Measurements from ENCODE around the gene ALOXE3. TPM values are rescaled to one million over a fixed set of nuclear protein-coding genes. Genes with fewer than 3 reads are reported as not detected.

Gene ALOXE3
- total and polyA plus RNA-seq, 4 donors = not detected

DNA sequence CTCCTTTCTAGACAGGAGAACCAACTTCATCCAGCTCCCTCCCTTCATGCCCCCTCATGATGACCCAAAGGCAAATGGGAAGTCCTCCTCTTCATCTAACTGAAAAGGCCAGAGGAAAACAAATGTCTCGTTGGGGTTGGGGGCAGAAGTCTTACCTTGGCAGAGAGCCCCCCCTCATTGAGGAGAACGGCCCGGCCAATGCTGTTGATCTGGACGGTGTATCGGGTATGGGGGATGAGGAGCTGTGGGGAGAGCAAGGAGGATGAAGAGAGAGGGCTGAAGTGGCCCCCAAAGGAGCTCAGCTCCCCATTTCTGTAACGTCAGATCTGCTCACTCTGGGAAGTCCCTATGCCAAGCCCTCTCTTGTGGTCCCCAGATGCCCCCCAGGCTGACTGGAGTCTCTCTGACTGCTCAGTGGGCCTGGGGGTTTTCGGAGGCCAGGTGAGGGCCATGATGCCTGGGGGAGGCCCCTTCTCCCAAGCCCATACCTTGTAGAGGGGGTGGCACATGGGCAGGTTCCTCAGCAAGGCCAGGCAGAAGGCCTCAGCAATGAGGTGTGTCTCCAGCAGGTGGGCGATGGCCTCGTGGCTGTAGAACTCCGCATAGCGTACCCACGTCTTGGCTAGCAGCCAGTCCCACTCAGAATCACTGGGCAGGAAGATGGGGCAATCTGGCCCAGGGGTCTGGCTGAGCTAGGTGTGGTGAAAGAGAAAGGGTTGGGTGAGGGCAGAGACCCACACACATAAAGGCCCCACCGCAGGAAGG is 41.6 kb downstream of the ALOXE3 start:
- Histone ChIP-seq H3K27me3 (ENCODE audit: control insufficient read depth in 1 of 2, insufficient read depth in 2 of 2, low read length in 1 of 2) (no peaks in the 10 kb centered on the region), H3K27ac (ENCODE audit: low read depth in 1 of 2, low read length in 2 of 2) (no peak overlapping the region), H3K4me1 (ENCODE audit: control insufficient read depth in 1 of 2, insufficient read depth in 2 of 2, low read length in 2 of 2) (no peaks in the 10 kb centered on the region), H3K9me3 (ENCODE audit: control insufficient read depth, low read length) (no peaks in the 10 kb centered on the region), H3K4me3 (ENCODE audit: low read length in 2 of 2) (no peak overlapping the region), H3K36me3 (ENCODE audit: control insufficient read depth in 1 of 2, insufficient read depth in 2 of 2, low read length in 1 of 2) (no peaks in the 10 kb centered on the region)
- peak; percentile 40 to 62 for DNase-seq
- no peak for ATAC-seq (ENCODE audit: low FRiP score)
- intact Hi-C loops (cut with DNase I) = loop anchor here in 1 of 2 donors (10.0 kb wide), 1 partner anchor 228 kb away; no protein-coding TSS in a partner anchor
- 89% methylated on average over 13 of the region's 13 CpGs for WGBS, 2 donors

DNA sequence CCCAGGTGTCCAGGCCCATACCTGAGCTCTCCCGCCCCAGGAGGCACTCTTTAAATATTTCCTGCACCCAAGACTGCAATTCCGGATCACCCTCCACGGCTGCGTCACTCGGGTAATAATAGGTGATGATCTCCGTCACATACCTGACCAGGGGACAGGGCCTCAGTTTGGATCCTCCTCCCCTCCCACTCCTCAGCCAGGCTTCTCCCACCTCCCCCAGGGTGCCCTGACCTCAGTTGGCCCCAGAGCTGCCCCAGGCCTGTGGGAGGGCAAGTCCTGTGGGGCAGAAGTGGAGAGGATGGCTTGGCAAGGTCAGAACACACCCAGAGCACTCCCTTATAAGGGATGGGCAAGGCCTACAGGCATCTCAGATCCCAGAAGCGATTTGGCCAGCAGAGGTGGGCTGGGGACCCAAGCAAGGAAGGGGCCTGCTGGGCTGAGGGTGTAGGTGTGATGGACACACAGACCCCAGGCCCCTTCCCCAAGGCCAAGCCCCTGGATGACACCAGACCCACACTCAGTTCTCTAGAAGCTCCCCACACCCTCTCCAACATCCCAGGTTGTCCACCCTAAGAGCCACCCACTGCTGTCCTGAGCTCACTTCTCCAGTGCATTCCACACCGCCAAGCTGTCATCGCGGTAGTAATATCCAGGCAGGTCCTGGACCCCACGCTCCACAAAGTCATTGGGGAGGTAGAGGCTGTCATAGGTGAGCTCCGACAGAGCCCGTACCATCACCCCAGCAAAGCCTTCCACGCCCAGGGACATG is 42.6 kb downstream of the ALOXE3 start:
- intact Hi-C loops (cut with DNase I) = loop anchor here in 1 of 2 donors (10.0 kb wide), 1 partner anchor 229 kb away; no protein-coding TSS in a partner anchor
- no peaks in the 10 kb centered on the region for H3K27me3 ChIP-seq (ENCODE audit: control insufficient read depth in 1 of 2, insufficient read depth in 2 of 2, low read length in 1 of 2)
- WGBS, 2 donors = 90 to 95% methylated on average over 14 of the region's 14 CpGs

DNA sequence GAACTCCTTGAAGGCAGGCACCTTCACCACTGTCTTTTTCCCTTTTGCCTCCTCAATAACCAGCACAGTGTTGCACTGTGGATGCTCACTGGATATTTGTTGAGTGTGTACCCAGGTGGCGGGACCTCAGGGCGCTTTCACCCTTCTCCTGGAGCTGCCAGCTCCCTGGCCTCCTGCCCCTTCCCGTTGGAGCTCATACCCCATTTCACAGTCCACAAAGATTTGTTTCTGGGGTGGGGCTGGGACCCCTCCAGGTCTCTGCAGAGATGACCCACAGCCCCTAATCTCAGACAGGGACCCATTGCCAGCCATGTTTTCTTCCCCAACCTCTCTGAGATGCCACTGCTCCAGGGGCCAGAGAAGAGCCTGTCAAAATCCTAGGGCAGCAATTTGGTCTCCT is 43.2 kb downstream of the ALOXE3 start:
- 86 to 89% methylated on average over 3 of the region's 3 CpGs for WGBS, 2 donors
- intact Hi-C loops (cut with DNase I) = loop anchor here in 1 of 2 donors (10.0 kb wide), 1 partner anchor 230 kb away; no protein-coding TSS in a partner anchor
- Histone ChIP-seq H3K27me3 (ENCODE audit: control insufficient read depth in 1 of 2, insufficient read depth in 2 of 2, low read length in 1 of 2) (no peaks in the 10 kb centered on the region), H3K4me3 (ENCODE audit: low read length in 2 of 2) (no peak overlapping the region), H3K9me3 (ENCODE audit: control insufficient read depth, low read length) (no peaks in the 10 kb centered on the region), H3K27ac (ENCODE audit: low read depth in 1 of 2, low read length in 2 of 2) (no peak overlapping the region), H3K4me1 (ENCODE audit: control insufficient read depth in 1 of 2, insufficient read depth in 2 of 2, low read length in 2 of 2) (no peaks in the 10 kb centered on the region), H3K36me3 (ENCODE audit: control insufficient read depth in 1 of 2, insufficient read depth in 2 of 2, low read length in 1 of 2) (no peaks in the 10 kb centered on the region)
- DNase-seq (peak in 1 of 2 donors; percentile 30), ATAC-seq (ENCODE audit: low FRiP score) (no peak)

More for the DNA sequence above, 42.6 kb downstream of the ALOXE3 start:
- no peaks in the 10 kb centered on the region for H3K4me1 ChIP-seq (ENCODE audit: control insufficient read depth in 1 of 2, insufficient read depth in 2 of 2, low read length in 2 of 2)
- no peaks in the 10 kb centered on the region for H3K36me3 ChIP-seq (ENCODE audit: control insufficient read depth in 1 of 2, insufficient read depth in 2 of 2, low read length in 1 of 2)
- peak; percentile 21 to 55 for DNase-seq
- ATAC-seq (ENCODE audit: low FRiP score) = no peak
- no peaks in the 10 kb centered on the region for H3K9me3 ChIP-seq (ENCODE audit: control insufficient read depth, low read length)
- no peak overlapping the region for H3K27ac ChIP-seq (ENCODE audit: low read depth in 1 of 2, low read length in 2 of 2)
- H3K4me3 ChIP-seq (ENCODE audit: low read length in 2 of 2) = no peak overlapping the region

DNA sequence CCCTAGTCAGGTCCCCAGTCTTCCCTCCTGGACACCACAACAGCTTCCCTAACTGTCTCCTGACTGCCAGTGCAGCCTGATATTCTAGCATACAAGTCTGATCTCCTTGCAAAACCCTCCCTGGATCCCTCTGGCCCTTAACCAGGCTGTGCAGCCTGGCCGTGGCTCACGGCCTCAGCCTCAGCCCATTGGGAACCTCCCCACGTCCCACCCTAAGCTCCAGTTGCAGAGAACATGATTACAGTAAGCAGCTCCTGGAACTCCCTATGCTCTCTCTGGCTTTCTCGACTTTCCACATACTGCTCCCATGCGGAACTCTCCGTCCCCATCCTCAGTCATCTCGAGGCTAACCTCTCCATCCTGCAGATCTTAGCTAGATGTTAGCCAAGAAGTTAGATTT is 43.8 kb downstream of the ALOXE3 start:
- 36 to 42% methylated on average over 7 of the region's 7 CpGs for WGBS, 2 donors
- intact Hi-C loops (cut with DNase I) = loop anchor here in 1 of 2 donors (10.0 kb wide), 1 partner anchor 230 kb away; no protein-coding TSS in a partner anchor
- peak; percentile 36 to 39 for DNase-seq

DNA sequence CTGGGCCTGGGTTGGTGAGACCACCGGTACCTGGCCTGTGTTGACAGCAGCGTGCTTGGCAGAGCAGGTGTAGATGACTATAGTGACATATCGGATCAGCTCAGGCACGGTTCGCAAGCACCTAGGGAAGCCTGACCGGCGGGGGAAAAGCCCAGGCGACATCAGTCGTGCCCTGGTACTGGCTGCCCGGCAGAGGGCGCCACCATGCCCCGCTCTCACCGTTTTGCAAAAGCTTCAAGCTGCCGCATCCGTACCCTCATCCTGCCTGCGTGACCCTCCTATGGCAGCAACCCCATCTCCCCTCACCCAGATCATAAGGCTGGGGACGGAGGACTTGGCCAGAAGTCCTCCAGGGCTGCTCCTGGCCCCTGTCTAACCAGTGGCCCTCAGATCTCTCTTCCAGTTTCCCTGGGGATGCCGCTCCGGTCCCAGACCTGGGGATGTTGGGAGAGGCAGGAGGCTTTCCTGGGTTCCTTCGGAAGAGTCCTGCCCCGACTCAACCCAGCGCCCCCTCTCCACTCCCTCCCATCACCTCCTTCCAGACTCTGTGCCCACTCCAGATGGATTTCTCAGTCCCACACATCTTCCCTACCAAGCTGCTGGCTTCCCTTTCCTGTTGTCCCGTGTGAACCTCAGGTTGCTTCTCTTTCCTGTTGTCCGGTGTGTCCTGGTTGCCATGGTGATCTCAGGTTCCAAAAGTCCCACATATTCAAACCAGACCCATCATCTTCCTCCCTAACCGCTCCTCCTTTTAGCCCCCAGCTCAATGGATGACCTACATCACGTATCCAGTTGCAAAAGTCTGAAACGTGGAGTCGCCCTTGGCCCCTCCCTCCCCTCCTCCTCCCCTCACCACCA is 44.5 kb downstream of the ALOXE3 start:
- WGBS, 2 donors = 4 to 5% methylated on average over 27 to 28 of the region's 28 CpGs
- Histone ChIP-seq H3K9me3 (ENCODE audit: control insufficient read depth, low read length) (no peaks in the 10 kb centered on the region), H3K27ac (ENCODE audit: low read depth in 1 of 2, low read length in 2 of 2) (no peak overlapping the region), H3K36me3 (ENCODE audit: control insufficient read depth in 1 of 2, insufficient read depth in 2 of 2, low read length in 1 of 2) (no peaks in the 10 kb centered on the region), H3K4me1 (ENCODE audit: control insufficient read depth in 1 of 2, insufficient read depth in 2 of 2, low read length in 2 of 2) (no peaks in the 10 kb centered on the region), H3K27me3 (ENCODE audit: control insufficient read depth in 1 of 2, insufficient read depth in 2 of 2, low read length in 1 of 2) (no peaks in the 10 kb centered on the region), H3K4me3 (ENCODE audit: low read length in 2 of 2) (no peak overlapping the region)
- intact Hi-C loops (cut with DNase I) = loop anchor here in 1 of 2 donors (10.0 kb wide), 1 partner anchor 231 kb away; no protein-coding TSS in a partner anchor
- DNase-seq = peak; percentile 84 to 93
- peak; percentile 72 for ATAC-seq (ENCODE audit: low FRiP score)

More for the DNA sequence above, 43.8 kb downstream of the ALOXE3 start:
- H3K36me3 ChIP-seq (ENCODE audit: control insufficient read depth in 1 of 2, insufficient read depth in 2 of 2, low read length in 1 of 2) = no peaks in the 10 kb centered on the region
- H3K4me3 ChIP-seq (ENCODE audit: low read length in 2 of 2) = no peak overlapping the region
- H3K27ac ChIP-seq (ENCODE audit: low read depth in 1 of 2, low read length in 2 of 2) = no peak overlapping the region
- H3K4me1 ChIP-seq (ENCODE audit: control insufficient read depth in 1 of 2, insufficient read depth in 2 of 2, low read length in 2 of 2) = no peaks in the 10 kb centered on the region
- no peaks in the 10 kb centered on the region for H3K27me3 ChIP-seq (ENCODE audit: control insufficient read depth in 1 of 2, insufficient read depth in 2 of 2, low read length in 1 of 2)
- H3K9me3 ChIP-seq (ENCODE audit: control insufficient read depth, low read length) = no peaks in the 10 kb centered on the region
- no peak for ATAC-seq (ENCODE audit: low FRiP score)

DNA sequence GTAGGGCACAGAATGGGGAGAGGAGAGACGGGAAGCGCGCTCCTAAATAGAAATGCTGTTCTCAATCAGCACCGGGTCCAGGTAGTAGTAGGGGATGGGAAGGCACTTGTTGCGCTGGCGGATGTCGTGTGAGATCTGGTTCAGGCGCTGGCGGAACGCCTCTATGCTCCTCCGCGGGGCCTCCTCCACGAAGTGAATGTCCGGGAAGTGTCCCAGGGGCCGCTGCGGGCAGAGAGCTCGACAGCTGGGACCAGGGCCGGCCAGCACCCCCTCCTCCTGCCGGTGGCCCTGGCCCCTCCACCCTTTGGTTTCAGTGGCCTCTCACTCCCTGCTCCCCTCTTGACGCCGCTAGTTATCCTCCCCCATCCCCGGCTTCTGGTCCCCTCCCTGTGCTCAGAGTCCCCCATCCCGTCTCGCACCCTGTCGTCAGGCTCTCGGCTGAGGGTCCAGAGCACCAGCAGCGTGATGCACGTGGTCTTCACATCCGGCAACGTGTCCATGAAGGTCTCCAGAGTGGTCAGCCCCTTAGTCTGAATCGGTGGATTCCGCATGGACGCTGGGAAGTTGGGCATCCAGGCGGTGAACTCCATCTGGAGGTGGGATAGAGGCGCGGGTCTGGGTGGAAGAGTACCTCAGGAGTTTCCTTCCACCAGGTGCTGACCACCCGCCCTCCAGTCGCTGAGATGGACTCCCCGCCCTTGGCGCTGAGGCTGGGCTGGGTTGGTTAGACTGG is 45.4 kb downstream of the ALOXE3 start:
- Histone ChIP-seq H3K9me3 (ENCODE audit: control insufficient read depth, low read length) (no peaks in the 10 kb centered on the region), H3K27ac (ENCODE audit: low read depth in 1 of 2, low read length in 2 of 2) (no peak overlapping the region), H3K27me3 (ENCODE audit: control insufficient read depth in 1 of 2, insufficient read depth in 2 of 2, low read length in 1 of 2) (no peaks in the 10 kb centered on the region), H3K36me3 (ENCODE audit: control insufficient read depth in 1 of 2, insufficient read depth in 2 of 2, low read length in 1 of 2) (no peaks in the 10 kb centered on the region), H3K4me3 (ENCODE audit: low read length in 2 of 2) (no peak overlapping the region), H3K4me1 (ENCODE audit: control insufficient read depth in 1 of 2, insufficient read depth in 2 of 2, low read length in 2 of 2) (no peaks in the 10 kb centered on the region)
- no peak for ATAC-seq (ENCODE audit: low FRiP score)
- intact Hi-C loops (cut with DNase I) = loop anchor here in 1 of 2 donors (10.0 kb wide), 1 partner anchor 232 kb away; no protein-coding TSS in a partner anchor
- WGBS, 2 donors = 4% methylated on average over 39 to 40 of the region's 40 CpGs
- DNase-seq = peak; percentile 55 to 77

DNA sequence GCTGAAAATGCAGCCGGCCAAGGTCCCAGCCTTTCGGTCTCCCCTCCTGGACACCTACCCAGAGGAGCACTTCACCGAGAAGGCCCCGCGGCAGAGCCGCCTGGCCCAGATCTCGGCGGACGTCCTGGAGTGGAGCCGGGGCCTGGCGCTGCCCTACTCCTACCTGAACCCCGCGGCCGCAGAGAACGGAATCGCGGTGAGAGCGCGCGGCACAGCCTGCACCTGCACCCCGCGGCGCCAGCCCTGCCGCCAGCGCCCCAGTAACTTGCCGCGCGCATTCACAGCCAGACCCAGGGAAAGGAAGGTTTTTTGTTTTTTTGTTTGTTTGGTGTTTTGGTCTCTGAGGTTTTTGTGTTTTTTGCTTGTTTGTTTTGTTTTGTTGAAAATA is 46.0 kb downstream of the ALOXE3 start:
- no peaks in the 10 kb centered on the region for H3K9me3 ChIP-seq (ENCODE audit: control insufficient read depth, low read length)
- DNase-seq (peak; percentile 34 to 55), ATAC-seq (ENCODE audit: low FRiP score) (no peak)
- intact Hi-C loops (cut with DNase I) = loop anchor here in 1 of 2 donors (10.0 kb wide), 1 partner anchor 232 kb away; no protein-coding TSS in a partner anchor
- no peaks in the 10 kb centered on the region for H3K4me1 ChIP-seq (ENCODE audit: control insufficient read depth in 1 of 2, insufficient read depth in 2 of 2, low read length in 2 of 2)
- no peaks in the 10 kb centered on the region for H3K27me3 ChIP-seq (ENCODE audit: control insufficient read depth in 1 of 2, insufficient read depth in 2 of 2, low read length in 1 of 2)
- H3K36me3 ChIP-seq (ENCODE audit: control insufficient read depth in 1 of 2, insufficient read depth in 2 of 2, low read length in 1 of 2) = no peaks in the 10 kb centered on the region
- H3K27ac ChIP-seq (ENCODE audit: low read depth in 1 of 2, low read length in 2 of 2) = no peak overlapping the region
- H3K4me3 ChIP-seq (ENCODE audit: low read length in 2 of 2) = no peak overlapping the region
- 14 to 15% methylated on average over 28 of the region's 28 CpGs for WGBS, 2 donors
